ENCODE data around the gene SIMC1. TPM values are rescaled to one million over a fixed set of nuclear protein-coding genes. Genes with fewer than 3 reads are reported as not detected.
A peak's percentile ranks its signal among the peaks of the same experiment; 100 is the strongest.

Gene SIMC1
- total and polyA plus RNA-seq, 2 donors (not counting 1 experiment from before 2014, with no cell fraction given): 4.6 to 7.9 TPM

- TF ChIP-seq EZH2 (IDR thresholded peaks at IDR 0.05; ENCODE audit: low read length, missing control alignments): no peak
- TF ChIP-seq, protein P1, sequence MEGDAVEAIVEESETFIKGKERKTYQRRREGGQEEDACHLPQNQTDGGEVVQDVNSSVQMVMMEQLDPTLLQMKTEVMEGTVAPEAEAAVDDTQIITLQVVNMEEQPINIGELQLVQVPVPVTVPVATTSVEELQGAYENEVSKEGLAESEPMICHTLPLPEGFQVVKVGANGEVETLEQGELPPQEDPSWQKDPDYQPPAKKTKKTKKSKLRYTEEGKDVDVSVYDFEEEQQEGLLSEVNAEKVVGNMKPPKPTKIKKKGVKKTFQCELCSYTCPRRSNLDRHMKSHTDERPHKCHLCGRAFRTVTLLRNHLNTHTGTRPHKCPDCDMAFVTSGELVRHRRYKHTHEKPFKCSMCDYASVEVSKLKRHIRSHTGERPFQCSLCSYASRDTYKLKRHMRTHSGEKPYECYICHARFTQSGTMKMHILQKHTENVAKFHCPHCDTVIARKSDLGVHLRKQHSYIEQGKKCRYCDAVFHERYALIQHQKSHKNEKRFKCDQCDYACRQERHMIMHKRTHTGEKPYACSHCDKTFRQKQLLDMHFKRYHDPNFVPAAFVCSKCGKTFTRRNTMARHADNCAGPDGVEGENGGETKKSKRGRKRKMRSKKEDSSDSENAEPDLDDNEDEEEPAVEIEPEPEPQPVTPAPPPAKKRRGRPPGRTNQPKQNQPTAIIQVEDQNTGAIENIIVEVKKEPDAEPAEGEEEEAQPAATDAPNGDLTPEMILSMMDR (conservative IDR thresholded peaks at IDR 0.05 in 1 of 2, IDR thresholded peaks at IDR 0.05 in 1 of 2; ENCODE audit: low read depth in 1 of 2, low read length in 2 of 2): no peak
- Histone ChIP-seq H3K79me2 (ENCODE audit: control insufficient read depth, insufficient read depth, low read length) (peaks cover 2% of the 10 kb centered on the region), H3K9me3 (ENCODE audit: control insufficient read depth, insufficient read depth, low read depth, low read length) (no peaks in the 10 kb centered on the region)
Observed at GRCh38 chr5:176394096-176394495, 155.9 kb downstream of the SIMC1 start.

DNA sequence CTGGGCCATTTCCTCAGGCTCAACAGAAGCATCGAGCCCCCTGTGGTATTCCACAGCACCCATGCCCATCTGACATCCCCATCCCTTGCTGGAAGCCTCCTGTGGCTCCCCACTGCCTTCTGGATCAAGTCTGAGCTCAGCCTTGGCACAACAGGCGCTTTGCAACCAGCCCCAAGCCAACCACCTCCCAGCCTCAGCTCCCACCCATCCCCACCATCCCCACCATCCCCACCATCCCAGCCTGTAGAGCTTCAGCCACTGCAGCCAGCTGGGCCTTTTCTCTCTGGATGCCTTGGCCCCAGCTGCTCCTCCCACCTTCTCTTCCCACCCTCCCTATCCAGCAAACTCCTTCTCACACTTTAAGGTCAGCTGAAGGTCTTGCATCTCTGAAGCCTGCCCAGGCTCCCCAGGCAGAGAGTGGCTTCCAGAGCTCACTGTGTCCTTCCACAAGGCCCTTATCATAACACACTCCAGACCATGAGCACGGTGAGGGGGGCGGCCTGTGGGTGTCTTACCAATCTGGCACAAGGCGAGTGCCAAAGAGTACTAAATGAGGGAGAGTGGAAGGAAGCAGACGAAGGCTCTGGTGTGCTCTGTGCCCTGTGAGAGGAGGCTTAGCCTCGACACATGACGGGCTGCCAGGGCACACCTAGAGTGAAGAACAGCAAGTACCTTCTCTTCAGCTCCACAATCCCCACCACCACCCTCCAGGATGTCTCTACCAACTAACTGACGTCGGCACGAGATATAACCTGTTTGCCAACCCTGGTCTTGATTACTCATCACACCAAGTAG lies 156.9 kb downstream of the SIMC1 start:
- no peak overlapping the region for H3K4me3 ChIP-seq (replicated peaks in 1 of 4; ENCODE audit: control extremely low read depth in 1 of 4, insufficient read depth in 1 of 4, low read depth in 3 of 4, low read length in 4 of 4)
- peaks cover 10% of the 10 kb centered on the region for H3K36me3 ChIP-seq (ENCODE audit: control insufficient read depth, insufficient read depth, low read length)
- DNase-seq (ENCODE audit: low read depth in 2 of 2): peak in 1 of 2 donors; percentile 89
- TF ChIP-seq, protein P1 (conservative IDR thresholded peaks at IDR 0.05 in 1 of 2, IDR thresholded peaks at IDR 0.05 in 1 of 2; ENCODE audit: low read depth in 1 of 2, low read length in 2 of 2): no peak
- no peak for TF ChIP-seq EZH2 (IDR thresholded peaks at IDR 0.05; ENCODE audit: low read length, missing control alignments)
- H3K27me3 ChIP-seq (ENCODE audit: control insufficient read depth, insufficient read depth, low read length): no peaks in the 10 kb centered on the region
- H2AFZ ChIP-seq (ENCODE audit: low read length): no peak overlapping the region
- peaks cover 3% of the 10 kb centered on the region for H3K4me1 ChIP-seq (ENCODE audit: control insufficient read depth, extremely low read depth, insufficient read depth, low read length)
- no peak overlapping the region for H3K9ac ChIP-seq (ENCODE audit: insufficient read depth, low read length)
- H3K79me2 ChIP-seq (ENCODE audit: control insufficient read depth, insufficient read depth, low read length): no peaks in the 10 kb centered on the region
- no peak overlapping the region for H3K27ac ChIP-seq (ENCODE audit: insufficient read depth, low read length)
- no peaks in the 10 kb centered on the region for H3K9me3 ChIP-seq (ENCODE audit: control insufficient read depth, insufficient read depth, low read depth, low read length)
- no peak overlapping the region for H3K4me2 ChIP-seq (ENCODE audit: extremely low read depth, insufficient read depth, low read length)
- no peaks in the 10 kb centered on the region for H4K20me1 ChIP-seq (ENCODE audit: control insufficient read depth, extremely low read depth, insufficient read depth, low read length)

More at GRCh38 chr5:176394096-176394495, 155.9 kb downstream of the SIMC1 start:
- H2AFZ ChIP-seq (ENCODE audit: low read length): no peak overlapping the region
- H3K9ac ChIP-seq (ENCODE audit: insufficient read depth, low read length): no peak overlapping the region
- H3K27ac ChIP-seq (ENCODE audit: insufficient read depth, low read length): no peak overlapping the region
- no peak for DNase-seq (ENCODE audit: low read depth in 2 of 2)
- no peak overlapping the region for H3K4me2 ChIP-seq (ENCODE audit: extremely low read depth, insufficient read depth, low read length)
- H4K20me1 ChIP-seq (ENCODE audit: control insufficient read depth, extremely low read depth, insufficient read depth, low read length): no peaks in the 10 kb centered on the region
- no peak overlapping the region for H3K4me3 ChIP-seq (replicated peaks in 1 of 4; ENCODE audit: control extremely low read depth in 1 of 4, insufficient read depth in 1 of 4, low read depth in 3 of 4, low read length in 4 of 4)
- no peaks in the 10 kb centered on the region for H3K27me3 ChIP-seq (ENCODE audit: control insufficient read depth, insufficient read depth, low read length)
- H3K36me3 ChIP-seq (ENCODE audit: control insufficient read depth, insufficient read depth, low read length): peaks cover 10% of the 10 kb centered on the region
- peaks cover 6% of the 10 kb centered on the region for H3K4me1 ChIP-seq (ENCODE audit: control insufficient read depth, extremely low read depth, insufficient read depth, low read length)

Other genes starting within 250 kb of the SIMC1 start
- 59.1 and 89.5 TPM in 2 replicates for gene KIAA1191, start 123.3 kb downstream of the SIMC1 start, total RNA-seq
- gene KIAA1191, start 123.3 kb downstream of the SIMC1 start, polyA plus RNA-seq: 101 and 107 TPM in 2 replicates
- 9.8 and 11.1 TPM in 2 replicates for gene ARL10, start 127.1 kb downstream of the SIMC1 start, total RNA-seq
- 3.0 and 3.4 TPM in 2 replicates for gene ARL10, start 127.1 kb downstream of the SIMC1 start, polyA plus RNA-seq
- gene NOP16, start 150.2 kb downstream of the SIMC1 start, total RNA-seq: 10.3 and 11.1 TPM in 2 replicates
- gene NOP16, start 150.2 kb downstream of the SIMC1 start, polyA plus RNA-seq: 26.3 and 49.7 TPM in 2 replicates
- gene HIGD2A, start 150.3 kb downstream of the SIMC1 start, total RNA-seq: 41.6 and 54.7 TPM in 2 replicates
- 77.6 and 94.9 TPM in 2 replicates for gene HIGD2A, start 150.3 kb downstream of the SIMC1 start, polyA plus RNA-seq
- 74.2 and 94.3 TPM in 2 replicates for gene CLTB, start 178.1 kb downstream of the SIMC1 start, total RNA-seq
- 90.8 and 116 TPM in 2 replicates for gene CLTB, start 178.1 kb downstream of the SIMC1 start, polyA plus RNA-seq
- 35.4 and 38.5 TPM in 2 replicates for gene FAF2, start 210.0 kb downstream of the SIMC1 start, total RNA-seq
- gene FAF2, start 210.0 kb downstream of the SIMC1 start, polyA plus RNA-seq: 54.7 and 55.5 TPM in 2 replicates

Data from fibroblast of lung (primary cell).